H9 (cell line): ENCODE data around the gene DCT. TPM values are rescaled to one million over a fixed set of nuclear protein-coding genes. Genes with fewer than 3 reads are reported as not detected.

Source experiments
- DNase-seq: peaks from one replicate; pipeline ENCODE4 v3.0.0-alpha.2; 2017
- H2AFZ ChIP-seq: one replicate; pipeline ENCODE4 v1.6.1; 2013; ENCODE audit warnings: mild to moderate bottlenecking, low read length, control low read depth, moderate library complexity
- H2AK5ac ChIP-seq: 2 replicates; pipeline ENCODE4 v1.6.1; 2013; ENCODE audit warnings: low read length, control low read depth, mixed read lengths; ENCODE audit not compliant: insufficient read length
- H2BK120ac ChIP-seq: one replicate; pipeline ENCODE4 v1.6.1; 2013; ENCODE audit warnings: low read depth, mild to moderate bottlenecking, low read length, control low read depth, inconsistent platforms; ENCODE audit not compliant: poor library complexity, severe bottlenecking
- H2BK12ac ChIP-seq: 2 replicates; pipeline ENCODE4 v1.6.1; 2013; ENCODE audit warnings: low read length, control low read depth, mixed read lengths, low read depth; ENCODE audit not compliant: insufficient read length
- H2BK15ac ChIP-seq: 2 replicates; pipeline ENCODE4 v1.6.1; 2013; ENCODE audit warnings: low read depth, low read length, control low read depth
- H2BK20ac ChIP-seq: one replicate; pipeline ENCODE4 v1.6.1; 2013; ENCODE audit warnings: low read depth, mild to moderate bottlenecking, low read length, control low read depth, inconsistent platforms; ENCODE audit not compliant: poor library complexity, severe bottlenecking
- H2BK5ac ChIP-seq: 2 replicates; pipeline ENCODE4 v1.6.1; 2013; ENCODE audit warnings: low read length, control low read depth, mixed read lengths; ENCODE audit not compliant: insufficient read length
- H3K14ac ChIP-seq: 2 replicates; pipeline ENCODE4 v1.6.1; 2013; ENCODE audit warnings: low read length, control low read depth; ENCODE audit not compliant: insufficient read depth
- H3K18ac ChIP-seq: 2 replicates; pipeline ENCODE4 v1.6.1; 2013; ENCODE audit warnings: low read depth, mild to moderate bottlenecking, mixed read lengths, low read length, control low read depth; ENCODE audit not compliant: insufficient read length
- H3K23ac ChIP-seq: 2 replicates; pipeline ENCODE4 v1.6.1; 2013; ENCODE audit warnings: low read length, control low read depth, mixed read lengths, low read depth; ENCODE audit not compliant: insufficient read length
- H3K23me2 ChIP-seq: 2 replicates; pipeline ENCODE4 v1.6.1; 2013; ENCODE audit warnings: low read depth, mild to moderate bottlenecking, mixed read lengths, low read length, control low read depth; ENCODE audit not compliant: insufficient read length, poor library complexity, severe bottlenecking
- H3K27ac ChIP-seq: 2 replicates; pipeline ENCODE4 v1.5.1; 2013; ENCODE audit warnings: low read length, control low read depth, mixed read lengths, low read depth; ENCODE audit not compliant: insufficient read length
- H3K27me3 ChIP-seq: 2 replicates; pipeline ENCODE4 v1.6.1; 2013; ENCODE audit warnings: low read length, control low read depth, inconsistent platforms; ENCODE audit not compliant: insufficient read depth
- H3K4ac ChIP-seq: 2 replicates; pipeline ENCODE4 v1.6.1; 2013; ENCODE audit warnings: low read depth, mild to moderate bottlenecking, control low read depth, inconsistent platforms, low read length, moderate library complexity
- H3K4me1 ChIP-seq: 2 replicates; pipeline ENCODE4 v1.6.1; 2013; ENCODE audit warnings: low read length, control low read depth, inconsistent platforms; ENCODE audit not compliant: insufficient read depth
- H3K4me2 ChIP-seq: 2 replicates; pipeline ENCODE4 v1.6.1; 2013; ENCODE audit warnings: low read length, control low read depth, mixed read lengths; ENCODE audit not compliant: insufficient read length, insufficient read depth
- H3K56ac ChIP-seq: 2 replicates; pipeline ENCODE4 v1.6.1; 2013; ENCODE audit warnings: low read depth, mild to moderate bottlenecking, mixed read lengths, low read length, control low read depth; ENCODE audit not compliant: insufficient read length
- H3K79me1 ChIP-seq: 2 replicates; pipeline ENCODE4 v1.6.1; 2013; ENCODE audit warnings: low read depth, mild to moderate bottlenecking, moderate library complexity, low read length, control low read depth, inconsistent platforms; ENCODE audit not compliant: insufficient read depth, poor library complexity, severe bottlenecking
- H3K79me2 ChIP-seq: 2 replicates; pipeline ENCODE4 v1.6.1; 2013; ENCODE audit warnings: low read length, control low read depth, inconsistent platforms; ENCODE audit not compliant: insufficient read depth
- H3K9ac ChIP-seq: 2 replicates; pipeline ENCODE4 v1.6.1; 2013; ENCODE audit warnings: low read length, control low read depth, mixed read lengths; ENCODE audit not compliant: insufficient read length; ENCODE audit errors: extremely low read depth
- H3K9me3 ChIP-seq: one replicate; pipeline ENCODE4 v1.6.1; 2013; ENCODE audit warnings: low read depth, low read length, inconsistent platforms; ENCODE audit not compliant: control insufficient read depth
- H3T11ph ChIP-seq: one replicate; pipeline ENCODE4 v1.6.1; 2013; ENCODE audit warnings: mild to moderate bottlenecking, low read length, control low read depth, inconsistent platforms
- H4K20me1 ChIP-seq: one replicate; pipeline ENCODE4 v1.6.1; 2013; ENCODE audit not compliant: control insufficient read depth, insufficient read length, insufficient read depth
- H4K5ac ChIP-seq: 2 replicates; pipeline ENCODE4 v1.6.1; 2013; ENCODE audit warnings: low read depth, mild to moderate bottlenecking, mixed read lengths, low read length, control low read depth; ENCODE audit not compliant: insufficient read length
- H4K8ac ChIP-seq: replicated peaks from 2 replicates; pipeline ENCODE4 v1.6.1; 2013; ENCODE audit warnings: low read length, control low read depth, mixed read lengths, low read depth; ENCODE audit not compliant: insufficient read length
- H4K91ac ChIP-seq: 2 replicates; pipeline ENCODE4 v1.6.1; 2013; ENCODE audit warnings: low read depth, mild to moderate bottlenecking, moderate library complexity, mixed read lengths, low read length, control low read depth; ENCODE audit not compliant: insufficient read length
- H3K27ac Mint-ChIP-seq, 3 experiments: 2 replicates in 2 of 3; 3 replicates in 1 of 3; pipeline ENCODE4 v1.8.0; 2020 to 2021; ENCODE audit warnings: mixed read lengths in 3 of 3, mild to moderate bottlenecking in 1 of 3, moderate library complexity in 1 of 3
- H3K27me3 Mint-ChIP-seq: 2 replicates; pipeline ENCODE4 v1.8.0; 2021; ENCODE audit warnings: low read depth, mild to moderate bottlenecking, moderate library complexity, mixed read lengths
- H3K36me3 Mint-ChIP-seq, 3 experiments: 2 replicates in 2 of 3; 3 replicates in 1 of 3; pipeline ENCODE4 v1.8.0; 2020 to 2021; ENCODE audit warnings: low read depth in 3 of 3, mixed read lengths in 3 of 3; ENCODE audit not compliant: insufficient read depth in 1 of 3
- H3K4me1 Mint-ChIP-seq, 2 experiments: 2 replicates each; pipeline ENCODE4 v1.8.0; 2020; ENCODE audit warnings: mixed read lengths in 2 of 2
- H3K4me3 Mint-ChIP-seq, 2 experiments: 2 replicates in 1 of 2; 3 replicates in 1 of 2; pipeline ENCODE4 v1.8.0; 2020 to 2021; ENCODE audit warnings: mild to moderate bottlenecking in 2 of 2, mixed read lengths in 2 of 2, moderate library complexity in 1 of 2
- H3K9me3 Mint-ChIP-seq, 2 experiments: 2 replicates in 1 of 2; 3 replicates in 1 of 2; pipeline ENCODE4 v1.8.0; 2020; ENCODE audit warnings: mild to moderate bottlenecking in 2 of 2, mixed read lengths in 2 of 2, moderate library complexity in 1 of 2
- WGBS: extraction: QIAGEN DNeasy Blood & Tissue Kit; methylation state at CpG from one replicate; pipeline ENCODE4 v1.1.7; 2013; ENCODE audit warnings: missing lambda C conversion rate, low lambda C conversion rate, mixed read lengths; ENCODE audit not compliant: insufficient read length; ENCODE audit errors: extremely low coverage; 5-methylcytosine and 5-hydroxymethylcytosine counted together
- total RNA-seq: library from RNA; stranded (reverse); gene quantifications from 2 replicates; pipeline ENCODE4 v1.2.1, GENCODE V29; 2021
- TF ChIP-seq, protein P1 (sequence below): fragments of 200-600 bp; sonication (generic); conservative IDR thresholded peaks from 3 replicates; pipeline ENCODE4 v1.8.0; 2021; ENCODE audit warnings: antibody characterized with exemption, mild to moderate bottlenecking

DCT gene
- total RNA-seq, 1 experiment from 2014 or later: not detected

DNA sequence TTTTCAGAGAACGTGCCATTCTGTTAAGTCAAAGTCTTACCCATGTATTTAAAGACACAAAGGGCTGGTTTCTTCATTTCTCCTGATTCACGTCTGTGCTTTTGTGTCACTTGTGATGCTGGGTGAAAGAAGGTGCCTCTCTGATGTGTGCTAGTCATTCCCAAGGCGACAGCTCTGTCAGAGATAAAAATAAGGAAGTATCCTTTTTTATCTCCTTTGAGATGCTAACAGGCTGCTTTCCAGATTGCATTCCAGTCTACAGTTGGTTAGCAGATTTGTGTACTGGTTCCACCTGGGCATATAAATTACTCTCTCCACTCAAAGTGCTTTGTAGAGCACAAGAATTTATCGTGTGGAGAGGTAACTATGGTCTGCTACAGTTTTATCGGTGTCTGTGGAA lies 33.5 kb upstream of the DCT start:
- H3K9me3 ChIP-seq: peaks cover 6% of the 10 kb centered on the region
- H3K36me3 Mint-ChIP-seq: no peaks in the 10 kb centered on the region; a peak in 1 of 7 replicates
- H3K79me2 ChIP-seq: no peaks in the 10 kb centered on the region
- peaks cover 0 to 4% of the 10 kb centered on the region in 2 experiments; a peak in 3 of 4 replicates for H3K4me1 Mint-ChIP-seq
- no peak for DNase-seq
- no peak overlapping the region for H2AK5ac ChIP-seq
- TF ChIP-seq, protein P1, sequence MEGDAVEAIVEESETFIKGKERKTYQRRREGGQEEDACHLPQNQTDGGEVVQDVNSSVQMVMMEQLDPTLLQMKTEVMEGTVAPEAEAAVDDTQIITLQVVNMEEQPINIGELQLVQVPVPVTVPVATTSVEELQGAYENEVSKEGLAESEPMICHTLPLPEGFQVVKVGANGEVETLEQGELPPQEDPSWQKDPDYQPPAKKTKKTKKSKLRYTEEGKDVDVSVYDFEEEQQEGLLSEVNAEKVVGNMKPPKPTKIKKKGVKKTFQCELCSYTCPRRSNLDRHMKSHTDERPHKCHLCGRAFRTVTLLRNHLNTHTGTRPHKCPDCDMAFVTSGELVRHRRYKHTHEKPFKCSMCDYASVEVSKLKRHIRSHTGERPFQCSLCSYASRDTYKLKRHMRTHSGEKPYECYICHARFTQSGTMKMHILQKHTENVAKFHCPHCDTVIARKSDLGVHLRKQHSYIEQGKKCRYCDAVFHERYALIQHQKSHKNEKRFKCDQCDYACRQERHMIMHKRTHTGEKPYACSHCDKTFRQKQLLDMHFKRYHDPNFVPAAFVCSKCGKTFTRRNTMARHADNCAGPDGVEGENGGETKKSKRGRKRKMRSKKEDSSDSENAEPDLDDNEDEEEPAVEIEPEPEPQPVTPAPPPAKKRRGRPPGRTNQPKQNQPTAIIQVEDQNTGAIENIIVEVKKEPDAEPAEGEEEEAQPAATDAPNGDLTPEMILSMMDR: no peak
- H2BK12ac ChIP-seq: no peak overlapping the region
- no peak overlapping the region for H3K14ac ChIP-seq
- no peak overlapping the region for H3K9ac ChIP-seq
- no peak overlapping the region for H3K4me2 ChIP-seq
- H4K20me1 ChIP-seq: no peaks in the 10 kb centered on the region
- H3K79me1 ChIP-seq: no peaks in the 10 kb centered on the region
- no CpG with 5 or more reads among the region's 5 CpGs for WGBS
- H4K5ac ChIP-seq: no peak overlapping the region
- H2BK120ac ChIP-seq: no peak overlapping the region
- H2BK5ac ChIP-seq: no peak overlapping the region
- H4K8ac ChIP-seq: no peak overlapping the region
- no peak overlapping the region for H3K56ac ChIP-seq
- peaks cover 2 to 5% of the 10 kb centered on the region in 2 experiments; a peak in 4 of 5 replicates for H3K9me3 Mint-ChIP-seq
- no peak overlapping the region for H2BK20ac ChIP-seq
- no peak overlapping the region for H4K91ac ChIP-seq
- H2BK15ac ChIP-seq: no peak overlapping the region
- no peak overlapping the region for H3K18ac ChIP-seq
- no peak overlapping the region for H3T11ph ChIP-seq
- H3K4ac ChIP-seq: no peak overlapping the region
- H3K23ac ChIP-seq: no peak overlapping the region
- H3K23me2 ChIP-seq: no peaks in the 10 kb centered on the region
- no peak overlapping the region for H3K4me3 Mint-ChIP-seq
- H3K27me3 Mint-ChIP-seq: peaks cover 3% of the 10 kb centered on the region
- H3K27me3 ChIP-seq: no peaks in the 10 kb centered on the region
- no peak overlapping the region for H3K27ac ChIP-seq
- H3K4me1 ChIP-seq: 0 out of 2 replicates have a peak, but pooled peaks cover 4% of the 10 kb centered on the region
- H2AFZ ChIP-seq: no peak overlapping the region
- no peak overlapping the region for H3K27ac Mint-ChIP-seq
